Adrenal gland (tissue), 12 donors: Measurements from ENCODE around the gene JADE2. TPM values are rescaled to one million over a fixed set of nuclear protein-coding genes. Genes with fewer than 3 reads are reported as not detected.

ENCODE experiments used
- DNase-seq, 7 donors: peaks; one replicate each; pipeline ENCODE4 v3.0.0-alpha.2; 2019 to 2020
- H3K27ac ChIP-seq, 5 donors: fragments of 200-600 bp; sonication (generic) in 4 of 5; 1 replicate in 3 of 5; 2 replicates in 2 of 5; pipeline versions ENCODE4 v1.5.1 to v1.8.0; 2016 to 2020; ENCODE audit warnings: mild to moderate bottlenecking in 1 of 5
- H3K27me3 ChIP-seq: fragments of 200-600 bp; 2 replicates; pipeline ENCODE4 v1.8.0; 2021
- H3K36me3 ChIP-seq, 2 donors: fragments of 200-600 bp; replicated peaks in 1 of 2; 1 replicate in 1 of 2; 2 replicates in 1 of 2; pipeline versions ENCODE4 v1.5.1 to v1.8.0; 2018 to 2022
- H3K4me1 ChIP-seq, 2 donors: fragments of 200-600 bp; replicated peaks in 1 of 2; 1 replicate in 1 of 2; 2 replicates in 1 of 2; pipeline versions ENCODE4 v1.5.1 to v1.8.0; 2018 to 2021
- H3K4me3 ChIP-seq, 4 donors: fragments of 200-600 bp; sonication (generic) in 3 of 4; one replicate each; pipeline ENCODE4 v1.5.1; 2016 to 2018
- H3K9me3 ChIP-seq, 3 donors: fragments of 200-600 bp; sonication (generic) in 1 of 3; replicated peaks in 1 of 3; 1 replicate in 2 of 3; 2 replicates in 1 of 3; pipeline versions ENCODE4 v1.5.1 to v1.8.0; 2016 to 2021
- CTCF ChIP-seq, 6 experiments: fragments of 450-650 bp in 4 of 6; fragments of 200-600 bp in 2 of 6; sonication (generic) in 1 of 6; IDR thresholded peaks; 1 replicate in 5 of 6; 2 replicates in 1 of 6; pipeline versions ENCODE4 v1.5.1 to v1.8.0; 2016 to 2021; ENCODE audit warnings: antibody characterized with exemption in 6 of 6, mild to moderate bottlenecking in 2 of 6, moderate library complexity in 1 of 6
- POLR2A ChIP-seq, 2 donors: fragments of 450-650 bp; IDR thresholded peaks; one replicate each; pipeline ENCODE4 v1.6.1; 2017; ENCODE audit warnings: antibody characterized with exemption in 2 of 2, mild to moderate bottlenecking in 2 of 2, moderate library complexity in 1 of 2
- WGBS, 4 donors: extraction: QIAGEN DNeasy Blood & Tissue Kit in 2 of 4; methylation state at CpG; one replicate each; pipeline versions ENCODE4 v1.1.5 to v1.1.7; 2013 to 2017; 5-methylcytosine and 5-hydroxymethylcytosine counted together
- intact Hi-C, 2 donors: fragments of 100-400 bp; cut with DNase I; formaldehyde crosslinking; loops; one replicate each; pipeline versions ENCODE4 v1.14.1 to v1.15.0; 2022 to 2023
- polyA plus RNA-seq, 3 donors: library from polyadenylated mRNA; stranded (reverse); fragments of 200-250 nt in 2 of 3; fragments of 350-450 nt in 1 of 3; fragmentation: Illumina TruSeq in 1 of 3; extraction: RNeasy Lipid Tissue Mini Kit (QIAGEN cat#74804) in 1 of 3; gene quantifications; one replicate each; pipeline ENCODE4 v1.2.3, GENCODE V29; 2013 to 2014
- total RNA-seq, 9 donors: library from RNA; depleted of rRNA in 4 of 9; stranded (reverse); fragments of >200 nt in 4 of 9; fragments of 120-200 nt in 1 of 9; fragmentation: NEBNext Ultra II Directional in 1 of 9; extraction: Animal tissue kit (Norgen Biotek cat#: 25700) in 1 of 9; gene quantifications; one replicate each; pipeline versions ENCODE4 v1.1.0 to v1.2.4, GENCODE V29; 2013 to 2023
- donor health status: healthy with polysubstance abuse.
- donor health status: Bipolar disorder and iron deficiency.
- donor health status: DM: yes; HTN: yes; CAD: no.
- donor health status: DM: no; HTN: no; CAD: no.
- donor health status: DM: no; HTN: no; CAD: no.
- donor health status: DM: yes; HTN: yes; CAD: no.

Gene JADE2
- total and polyA plus RNA-seq, 12 donors = 7.9 to 180 (median 70.2) TPM

- Histone ChIP-seq H3K9me3 (no peaks in the 10 kb centered on the region), H3K4me3 (no peak overlapping the region), H3K36me3 (peaks cover 0 to 92% of the 10 kb centered on the region in 2 donors), H3K4me1 (peaks cover 14 to 45% of the 10 kb centered on the region in 2 donors), H3K27ac (peak overlapping the region; percentile 25 to 91 (median 66)), H3K27me3 (no peaks in the 10 kb centered on the region)
- intact Hi-C loops = loop anchor here (5.0 to 10.0 kb wide), 2 partner anchors 44 to 162 kb away; partner anchors contain the start of gene CDKN2AIPNL (in 1 of the 2)
- WGBS, 4 donors = 48 to 66% (median 60%) methylated on average over 10 to 12 of the region's 12 CpGs
- TF ChIP-seq POLR2A (IDR thresholded peaks at IDR 0.05) (peak in 1 of 2 donors; percentile 4), CTCF (IDR thresholded peaks at IDR 0.05) (no peak)
- peak in 6 of 7 donors; percentile 70 to 83 (median 76) for DNase-seq
Observed at GRCh38 chr5:134576386-134577021, 51.0 kb downstream of the JADE2 start.

- peaks cover 0 to 85% of the 10 kb centered on the region in 2 donors for H3K36me3 ChIP-seq
- H3K4me1 ChIP-seq = peaks cover 14 to 52% of the 10 kb centered on the region in 2 donors
Observed at GRCh38 chr5:134577022-134577795, 51.7 kb downstream of the JADE2 start.

GRCh38 chr5:134577796-134578577, 52.5 kb downstream of the JADE2 start:
- intact Hi-C loops = loop anchor here (5.0 to 10.0 kb wide), 2 partner anchors 46 to 163 kb away; partner anchors contain the start of gene CDKN2AIPNL (in 1 of the 2)
- DNase-seq = peak; percentile 76 to 92 (median 88)
- TF ChIP-seq CTCF (IDR thresholded peaks at IDR 0.05) (peak; percentile 78 to 87 (median 85)), POLR2A (IDR thresholded peaks at IDR 0.05) (no peak)
- Histone ChIP-seq H3K36me3 (peaks cover 0 to 77% of the 10 kb centered on the region in 2 donors), H3K4me3 (no peak overlapping the region), H3K4me1 (peaks cover 14 to 50% of the 10 kb centered on the region in 2 donors), H3K9me3 (no peaks in the 10 kb centered on the region), H3K27me3 (no peaks in the 10 kb centered on the region), H3K27ac (peak overlapping the region in 4 of 5 donors; percentile 22 to 91 (median 77))
- WGBS, 4 donors = 34 to 51% (median 40%) methylated on average over 14 to 17 of the region's 17 CpGs

More at GRCh38 chr5:134577022-134577795, 51.7 kb downstream of the JADE2 start:
- WGBS, 4 donors = 50 to 67% (median 65%) methylated on average over 5 to 10 of the region's 10 CpGs
- TF ChIP-seq CTCF (IDR thresholded peaks at IDR 0.05) (no peak), POLR2A (IDR thresholded peaks at IDR 0.05) (no peak)
- Histone ChIP-seq H3K27me3 (no peaks in the 10 kb centered on the region), H3K27ac (peak overlapping the region in 3 of 5 donors; percentile 66 to 91 (median 88)), H3K9me3 (no peaks in the 10 kb centered on the region), H3K4me3 (no peak overlapping the region)
- intact Hi-C loops = loop anchor here (5.0 to 10.0 kb wide), 2 partner anchors 45 to 162 kb away; partner anchors contain the start of gene CDKN2AIPNL (in 1 of the 2)
- peak in 6 of 7 donors; percentile 76 to 84 (median 78) for DNase-seq
